ENCODE results near the gene CPM.

CPM gene

GRCh38 chr12:68954811-68955210, 21.8 kb upstream of the CPM start:
- no peak for DNase-seq

- no peak for DNase-seq
Observed at GRCh38 chr12:68953536-68953935, 20.6 kb upstream of the CPM start.

GRCh38 chr12:68951652-68952051, 18.7 kb upstream of the CPM start:
- DNase-seq = no peak

- DNase-seq = no peak
Observed at GRCh38 chr12:68950511-68950910, 17.5 kb upstream of the CPM start.

GRCh38 chr12:68945255-68945654, 12.3 kb upstream of the CPM start:
- DNase-seq = no peak

GRCh38 chr12:68944296-68945076, 11.5 kb upstream of the CPM start:
- DNase-seq = no peak

GRCh38 chr12:68943848-68944247, 10.9 kb upstream of the CPM start:
- DNase-seq = no peak

- no peak for DNase-seq
Observed at GRCh38 chr12:68940731-68941130, 7.8 kb upstream of the CPM start.

- DNase-seq = no peak
Observed at GRCh38 chr12:68939505-68939904, 6.5 kb upstream of the CPM start.

- DNase-seq = no peak
Observed at GRCh38 chr12:68934392-68934791, 1.4 kb upstream of the CPM start.

GRCh38 chr12:68932128-68932960, 627 bp downstream of the CPM start:
- DNase-seq = no peak

- DNase-seq = no peak
Observed at GRCh38 chr12:68930178-68930577, 2.8 kb downstream of the CPM start.

GRCh38 chr12:68924546-68924945, 8.4 kb downstream of the CPM start:
- DNase-seq = no peak

GRCh38 chr12:68919581-68920239, 13.3 kb downstream of the CPM start:
- DNase-seq = no peak

GRCh38 chr12:68918960-68919359, 14.0 kb downstream of the CPM start:
- DNase-seq = no peak

- no peak for DNase-seq
Observed at GRCh38 chr12:68915055-68915454, 17.9 kb downstream of the CPM start.

- no peak for DNase-seq
Observed at GRCh38 chr12:68913682-68914081, 19.3 kb downstream of the CPM start.

GRCh38 chr12:68912916-68913315, 20.1 kb downstream of the CPM start:
- DNase-seq = no peak

- DNase-seq = no peak
Observed at GRCh38 chr12:68911197-68911718, 21.7 kb downstream of the CPM start.

GRCh38 chr12:68910128-68910527, 22.8 kb downstream of the CPM start:
- no peak for DNase-seq

- DNase-seq = no peak
Observed at GRCh38 chr12:68908076-68908475, 24.9 kb downstream of the CPM start.

GRCh38 chr12:68905733-68906132, 27.2 kb downstream of the CPM start:
- no peak for DNase-seq

- no peak for DNase-seq
Observed at GRCh38 chr12:68904351-68904962, 28.5 kb downstream of the CPM start.

Measured in NCI-H1694 treated with DMSO at 0.1 percent for 48 hours (cell line).